Activated CD4-positive, CD25-positive, alpha-beta regulatory T cell treated with anti-CD3 and anti-CD28 coated beads, Interleukin-2, amount 50 U/mL, for 72 hours (primary cell): ENCODE results near the gene ADRM1.

Source experiments
- DNase-seq: peaks from one replicate; pipeline ENCODE4 v3.0.0; 2021

ADRM1 gene

GRCh38 chr20:62312662-62312977, 9.8 kb downstream of the ADRM1 start:
- no peak for DNase-seq

GRCh38 chr20:62313021-62313420, 10.2 kb downstream of the ADRM1 start:
- no peak for DNase-seq

- no peak for DNase-seq
These were observed 10.9 kb downstream of the ADRM1 start for GRCh38 chr20:62313460-62314338.

GRCh38 chr20:62314339-62314638, 11.5 kb downstream of the ADRM1 start:
- DNase-seq, result no peak

GRCh38 chr20:62314711-62315302, 12.0 kb downstream of the ADRM1 start:
- DNase-seq, result no peak

- DNase-seq, result no peak
These were observed 13.0 kb downstream of the ADRM1 start for GRCh38 chr20:62315773-62316172.

GRCh38 chr20:62316331-62317166, 13.8 kb downstream of the ADRM1 start:
- no peak for DNase-seq

GRCh38 chr20:62317167-62317655, 14.4 kb downstream of the ADRM1 start:
- DNase-seq, result no peak

- no peak for DNase-seq
These were observed 15.9 kb downstream of the ADRM1 start for GRCh38 chr20:62318400-62319345.

GRCh38 chr20:62319346-62319909, 16.6 kb downstream of the ADRM1 start:
- no peak for DNase-seq

- DNase-seq, result no peak
These were observed 18.0 kb downstream of the ADRM1 start for GRCh38 chr20:62320581-62321354.

GRCh38 chr20:62321521-62321948, 18.7 kb downstream of the ADRM1 start:
- no peak for DNase-seq

GRCh38 chr20:62321975-62322374, 19.2 kb downstream of the ADRM1 start:
- DNase-seq, result no peak

GRCh38 chr20:62322492-62323041, 19.8 kb downstream of the ADRM1 start:
- DNase-seq, result no peak

- DNase-seq, result no peak
These were observed 20.6 kb downstream of the ADRM1 start for GRCh38 chr20:62323146-62323979.

- no peak for DNase-seq
These were observed 21.4 kb downstream of the ADRM1 start for GRCh38 chr20:62323980-62324906.

GRCh38 chr20:62325172-62325905, 22.5 kb downstream of the ADRM1 start:
- no peak for DNase-seq

GRCh38 chr20:62326559-62326958, 23.8 kb downstream of the ADRM1 start:
- DNase-seq, result no peak
